Upper lobe of left lung (tissue), 4 donors: ENCODE measurements around the gene CNTNAP2.

ENCODE experiments used
- POLR2A ChIP-seq, 4 donors: fragments of 450-650 bp; IDR thresholded peaks; one replicate each; pipeline ENCODE4 v1.5.1; 2016 to 2017; ENCODE audit warnings: antibody characterized with exemption in 4 of 4, mild to moderate bottlenecking in 2 of 4
- POLR2AphosphoS5 ChIP-seq, 2 donors: sonication (generic); formaldehyde crosslinking; IDR thresholded peaks; one replicate each; pipeline ENCODE4 v1.5.1; 2017; ENCODE audit warnings: antibody characterized with exemption in 2 of 2
- TF ChIP-seq, protein P1 (sequence below), 6 experiments: fragments of 450-650 bp in 4 of 6; fragments of 200-600 bp in 2 of 6; sonication (generic) in 2 of 6; IDR thresholded peaks; one replicate each; pipeline ENCODE4 v1.5.1; 2016 to 2019; ENCODE audit warnings: antibody characterized with exemption in 6 of 6

DNA sequence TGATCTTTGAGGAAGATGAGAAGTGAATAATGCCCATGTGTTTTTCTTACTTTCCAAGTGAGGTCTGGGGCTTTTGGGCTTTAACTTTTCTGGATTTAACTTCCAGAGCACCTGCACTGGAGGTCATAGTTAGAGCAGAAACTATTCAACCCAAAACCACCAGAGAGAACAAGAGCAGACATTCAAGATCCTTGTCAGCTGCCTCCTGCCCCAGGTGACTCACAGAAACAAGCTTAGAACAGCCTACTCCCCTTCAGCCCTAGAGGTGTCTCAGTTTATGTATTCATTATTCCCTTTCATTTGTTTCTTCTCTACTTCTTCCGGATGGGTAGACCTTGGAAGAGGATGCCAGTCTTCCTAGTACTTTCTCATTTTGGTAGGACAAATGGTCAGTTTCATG is 270.5 kb downstream of the CNTNAP2 start:
- TF ChIP-seq, protein P1, sequence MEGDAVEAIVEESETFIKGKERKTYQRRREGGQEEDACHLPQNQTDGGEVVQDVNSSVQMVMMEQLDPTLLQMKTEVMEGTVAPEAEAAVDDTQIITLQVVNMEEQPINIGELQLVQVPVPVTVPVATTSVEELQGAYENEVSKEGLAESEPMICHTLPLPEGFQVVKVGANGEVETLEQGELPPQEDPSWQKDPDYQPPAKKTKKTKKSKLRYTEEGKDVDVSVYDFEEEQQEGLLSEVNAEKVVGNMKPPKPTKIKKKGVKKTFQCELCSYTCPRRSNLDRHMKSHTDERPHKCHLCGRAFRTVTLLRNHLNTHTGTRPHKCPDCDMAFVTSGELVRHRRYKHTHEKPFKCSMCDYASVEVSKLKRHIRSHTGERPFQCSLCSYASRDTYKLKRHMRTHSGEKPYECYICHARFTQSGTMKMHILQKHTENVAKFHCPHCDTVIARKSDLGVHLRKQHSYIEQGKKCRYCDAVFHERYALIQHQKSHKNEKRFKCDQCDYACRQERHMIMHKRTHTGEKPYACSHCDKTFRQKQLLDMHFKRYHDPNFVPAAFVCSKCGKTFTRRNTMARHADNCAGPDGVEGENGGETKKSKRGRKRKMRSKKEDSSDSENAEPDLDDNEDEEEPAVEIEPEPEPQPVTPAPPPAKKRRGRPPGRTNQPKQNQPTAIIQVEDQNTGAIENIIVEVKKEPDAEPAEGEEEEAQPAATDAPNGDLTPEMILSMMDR (IDR thresholded peaks at IDR 0.05): no peak
- TF ChIP-seq POLR2A (IDR thresholded peaks at IDR 0.05) (no peak), POLR2AphosphoS5 (IDR thresholded peaks at IDR 0.05) (no peak)
